SK-N-SH (cell line): ENCODE results near the gene PARP16. TPM values are rescaled to one million over a fixed set of nuclear protein-coding genes. Genes with fewer than 3 reads are reported as not detected.

Source experiments
- CTCF ChIA-PET: fragments of 300-600, 350-600 bp; formaldehyde crosslinking; extraction: SDS; loops from one replicate; lab custom pipeline; 2021; lab: Yijun Ruan, JAX
- POLR2A ChIA-PET: fragments of 350-600 bp; sonication (Branson Sonifier 250); formaldehyde crosslinking; extraction: SDS; loops from one replicate; lab custom pipeline; 2020; ENCODE audit warnings: antibody characterized with exemption, inconsistent platforms; lab: Yijun Ruan, JAX
- DNase-seq: peaks from one replicate; pipeline ENCODE4 v3.0.0; 2012
- H2AFZ ChIP-seq: fragments of 200-600 bp; sonication (generic); 2 replicates; pipeline ENCODE4 v1.8.1; 2016; ENCODE audit warnings: antibody characterized with exemption, mild to moderate bottlenecking, low read depth
- H3F3A ChIP-seq: fragments of 200-600 bp; sonication (generic); replicated peaks from 2 replicates; pipeline ENCODE3; 2016; ENCODE audit warnings: antibody characterized with exemption, mild to moderate bottlenecking; ENCODE audit not compliant: insufficient read depth
- H3K27ac ChIP-seq, 2 experiments: fragments of 200-500 bp in 1 of 2; fragments of 200-600 bp in 1 of 2; sonication (Bioruptor generic) in 1 of 2; sonication (generic), shearing (Covaris generic) in 1 of 2; 2 replicates each; pipeline versions ENCODE4 v1.5.1 to v1.6.1; 2014 to 2016; ENCODE audit warnings: low read depth in 2 of 2, inconsistent platforms in 1 of 2, low read length in 1 of 2, mild to moderate bottlenecking in 1 of 2, mixed read lengths in 1 of 2
- H3K27me3 ChIP-seq: fragments of 200-600 bp; sonication (generic), shearing (Covaris generic); 2 replicates; pipeline ENCODE4 v1.6.1; 2016; ENCODE audit warnings: mixed run types; ENCODE audit not compliant: insufficient read depth
- H3K36me3 ChIP-seq, 2 experiments: fragments of 200-500 bp in 1 of 2; fragments of 200-600 bp in 1 of 2; sonication (Bioruptor generic) in 1 of 2; sonication (generic) in 1 of 2; replicated peaks in 1 of 2; 2 replicates each; pipeline versions ENCODE3 to v1.5.1; 2014 to 2016; ENCODE audit warnings: low read length in 1 of 2, mild to moderate bottlenecking in 1 of 2; ENCODE audit not compliant: insufficient read depth in 2 of 2, control insufficient read depth in 1 of 2
- H3K4me1 ChIP-seq, 2 experiments: fragments of 200-500 bp in 1 of 2; fragments of 200-600 bp in 1 of 2; sonication (Bioruptor generic) in 1 of 2; sonication (generic), shearing (Covaris generic) in 1 of 2; 2 replicates each; pipeline versions ENCODE4 v1.5.1 to v1.6.1; 2014 to 2016; ENCODE audit warnings: low read depth in 1 of 2, low read length in 1 of 2, mixed run types in 1 of 2; ENCODE audit not compliant: insufficient read depth in 2 of 2, control insufficient read depth in 1 of 2
- H3K4me2 ChIP-seq: fragments of 200-600 bp; sonication (generic), shearing (Covaris generic); 2 replicates; pipeline ENCODE4 v1.6.1; 2017; ENCODE audit warnings: mixed run types
- H3K4me3 ChIP-seq, 2 experiments: fragments of 200-500 bp in 1 of 2; fragments of 200-600 bp in 1 of 2; sonication (Bioruptor generic) in 1 of 2; sonication (generic), shearing (Covaris generic) in 1 of 2; 2 replicates each; pipeline versions ENCODE4 v1.5.1 to v1.8.1; 2014 to 2016; ENCODE audit warnings: low read depth in 2 of 2, inconsistent platforms in 1 of 2, low read length in 1 of 2, mild to moderate bottlenecking in 1 of 2, mixed read lengths in 1 of 2, moderate library complexity in 1 of 2
- H3K79me2 ChIP-seq: fragments of 200-600 bp; sonication (generic); 2 replicates; pipeline ENCODE4 v1.8.1; 2017; ENCODE audit warnings: mild to moderate bottlenecking; ENCODE audit not compliant: insufficient read depth
- H3K9ac ChIP-seq: fragments of 200-600 bp; sonication (generic); 2 replicates; pipeline ENCODE4 v1.6.1; 2017; ENCODE audit warnings: mixed run types
- H3K9me2 ChIP-seq: fragments of 200-600 bp; sonication (generic); 2 replicates; pipeline ENCODE4 v1.6.1; 2017; ENCODE audit warnings: mixed run types
- H3K9me3 ChIP-seq: fragments of 200-600 bp; sonication (generic); 2 replicates; pipeline ENCODE4 v1.6.1; 2017; ENCODE audit warnings: mixed run types, mild to moderate bottlenecking, moderate library complexity
- H4K20me1 ChIP-seq: fragments of 200-600 bp; sonication (generic); 2 replicates; pipeline ENCODE4 v1.6.1; 2017; ENCODE audit warnings: mild to moderate bottlenecking, mixed run types; ENCODE audit not compliant: insufficient read depth
- CHD2 ChIP-seq: fragments of 150-350 bp; IDR thresholded peaks from 2 replicates; pipeline ENCODE4 v1.6.1; 2018; ENCODE audit warnings: low read length; ENCODE audit not compliant: partially characterized antibody
- EP300 ChIP-seq, 2 experiments: IDR thresholded peaks; 2 replicates each; pipeline versions ENCODE4 v1.4.0 to v1.6.1; 2012; ENCODE audit warnings: borderline replicate concordance in 1 of 2, low read depth in 1 of 2, low read length in 1 of 2
- EZH2phosphoT487 ChIP-seq: fragments of 200-600 bp; sonication (generic); IDR thresholded peaks from 2 replicates; pipeline ENCODE4 v1.6.1; 2017; ENCODE audit warnings: low read depth, mixed run types, mild to moderate bottlenecking, antibody characterized with exemption, moderate library complexity, borderline replicate concordance
- FOSL2 ChIP-seq: IDR thresholded peaks from 2 replicates; pipeline ENCODE4 v1.4.0; 2012; ENCODE audit warnings: low read depth, mild to moderate bottlenecking, moderate library complexity, borderline replicate concordance
- FOXM1 ChIP-seq: IDR thresholded peaks from 2 replicates; pipeline ENCODE4 v1.4.0; 2012; ENCODE audit warnings: low read depth, mild to moderate bottlenecking
- GATA2 ChIP-seq: sonication (generic); formaldehyde crosslinking; IDR thresholded peaks from 2 replicates; pipeline ENCODE4 v1.5.0; 2020; ENCODE audit warnings: mild to moderate bottlenecking, missing genetic modification reagents
- JUND ChIP-seq: IDR thresholded peaks from 2 replicates; pipeline ENCODE4 v1.4.0; 2012
- MXI1 ChIP-seq: IDR thresholded peaks from 2 replicates; pipeline ENCODE4 v1.6.1; 2012; ENCODE audit warnings: mild to moderate bottlenecking, low read depth, low read length, improper control_type of control experiment
- POLR2AphosphoS5 ChIP-seq: IDR thresholded peaks from 2 replicates; pipeline ENCODE4 v1.6.1; 2012; ENCODE audit warnings: low read depth, low read length
- RAD21 ChIP-seq: IDR thresholded peaks from 2 replicates; pipeline ENCODE4 v1.6.1; 2012; ENCODE audit warnings: mild to moderate bottlenecking, low read length
- RCOR1 ChIP-seq: fragments of 150-350 bp; IDR thresholded peaks from 2 replicates; pipeline ENCODE4 v1.6.1; 2017; ENCODE audit warnings: antibody characterized with exemption, low read length
- RFX5 ChIP-seq: IDR thresholded peaks from 2 replicates; pipeline ENCODE4 v1.6.1; 2012; ENCODE audit warnings: mild to moderate bottlenecking, improper control_type of control experiment, low read length
- RXRA ChIP-seq: IDR thresholded peaks from 2 replicates; pipeline ENCODE4 v1.4.0; 2012; ENCODE audit warnings: low read depth, mild to moderate bottlenecking, borderline replicate concordance
- SMC3 ChIP-seq: IDR thresholded peaks from 2 replicates; pipeline ENCODE4 v1.6.1; 2012; ENCODE audit warnings: low read depth, low read length, improper control_type of control experiment
- TAF1 ChIP-seq: IDR thresholded peaks from 2 replicates; pipeline ENCODE4 v1.6.1; 2012; ENCODE audit warnings: low read depth, mild to moderate bottlenecking, low read length, moderate library complexity, borderline replicate concordance
- TEAD4 ChIP-seq: IDR thresholded peaks from 2 replicates; pipeline ENCODE4 v1.4.0; 2012; ENCODE audit warnings: mild to moderate bottlenecking, borderline replicate concordance; ENCODE audit not compliant: insufficient read depth
- USF1 ChIP-seq: IDR thresholded peaks from 2 replicates; pipeline ENCODE4 v1.4.0; 2012; ENCODE audit warnings: low read depth, borderline replicate concordance
- USF2 ChIP-seq: fragments of 150-350 bp; IDR thresholded peaks from 2 replicates; pipeline ENCODE4 v1.6.1; 2017; ENCODE audit warnings: antibody characterized with exemption, low read length, low read depth, borderline replicate concordance
- WGBS: methylation state at CpG from one replicate; pipeline ENCODE4 v1.1.6; 2017; ENCODE audit warnings: low lambda C conversion rate; 5-methylcytosine and 5-hydroxymethylcytosine counted together
- polyA plus RNA-seq, 3 experiments: library from polyadenylated mRNA; depleted of rRNA; stranded (reverse); fragments of >200 nt; gene quantifications; 2 replicates each; pipeline ENCODE4 v1.2.3, GENCODE V29; 2012
- TF ChIP-seq, protein P1 (sequence below): IDR thresholded peaks from 2 replicates; pipeline ENCODE4; 2012
- TF ChIP-seq, protein P2 (sequence below): IDR thresholded peaks from 2 replicates; pipeline ENCODE4 v1.4.0; 2012; ENCODE audit warnings: low read depth, borderline replicate concordance
- TF ChIP-seq, protein P3 (sequence below): fragments of 200-600 bp; sonication (generic); IDR thresholded peaks from 2 replicates; pipeline ENCODE4 v1.6.1; 2017; ENCODE audit warnings: antibody characterized with exemption, mild to moderate bottlenecking, moderate library complexity
- TF ChIP-seq, protein P4 (sequence below): IDR thresholded peaks from 2 replicates; pipeline ENCODE4 v1.4.0; 2012; ENCODE audit warnings: low read depth
- TF ChIP-seq, protein P5 (sequence below): fragments of 150-350 bp; IDR thresholded peaks from 2 replicates; pipeline ENCODE4 v1.6.1; 2016; ENCODE audit warnings: mild to moderate bottlenecking, low read depth, low read length

PARP16 gene
- polyA plus RNA-seq, 1 of the 3 experiments (the other 2 are of a cell fraction), result 6.3 TPM

DNA sequence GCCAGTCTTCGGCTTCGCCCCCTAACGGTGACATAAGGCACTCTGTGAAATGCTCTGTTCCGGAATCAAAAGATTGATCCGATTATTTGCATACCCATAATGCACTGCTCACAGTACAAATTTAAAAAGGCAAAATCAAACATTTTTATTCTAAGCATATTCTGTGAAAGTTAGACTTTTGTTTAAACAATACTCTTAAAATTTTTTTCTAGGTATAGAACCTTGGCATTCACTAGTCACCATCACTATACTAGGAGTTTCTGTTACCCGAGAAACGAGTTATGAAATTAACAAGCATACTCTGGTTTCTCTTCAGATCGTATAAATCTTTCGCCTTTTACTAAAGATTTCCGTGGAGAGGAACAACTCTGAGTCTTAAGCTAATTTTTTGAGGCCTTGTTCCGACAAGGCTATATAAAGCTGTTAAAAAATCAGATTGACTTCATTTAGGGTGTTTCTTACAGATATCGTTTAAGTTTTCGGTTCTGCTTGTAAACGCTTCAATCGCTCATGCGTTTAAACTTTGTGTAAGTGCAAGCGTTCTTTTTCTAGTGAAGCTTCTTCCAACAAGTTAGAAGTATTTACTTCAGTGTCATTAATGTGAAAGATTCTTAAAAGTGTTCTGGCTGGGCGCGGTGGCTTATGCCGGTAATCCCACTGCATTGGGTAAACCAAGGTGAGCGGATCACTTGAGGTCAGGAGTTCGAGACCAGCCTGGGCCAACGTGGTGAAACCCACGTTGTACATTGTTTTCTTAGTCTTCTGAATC, 17.9 kb upstream of the PARP16 start, which contains the start of gene RNU5B-1:
RNU5B-1 (plus strand) TSS at position 297 of the 769 bp plus-strand sequence.
- ChIA-PET CTCF (interaction anchor here (0.6 to 3.4 kb wide), 11 partner anchors 9 to 169 kb away, joined by 3 to 18 read pairs (median 4); no protein-coding TSS in a partner anchor), POLR2A (interaction anchor here (0.7 to 1.4 kb wide), 16 partner anchors 8 to 225 kb away, joined by 3 to 23 read pairs (median 6); partner anchors contain the start of genes CLPX, HACD3, PARP16 and PDCD7)
- Histone ChIP-seq H3K9me2 (no peaks in the 10 kb centered on the region), H3K4me2 (peak within 1 kb of the TSS; percentile 85), H3K9me3 (no peaks in the 10 kb centered on the region), H3K4me1 (peaks cover 8 to 10% of the 10 kb centered on the region in 2 experiments; a peak in 2 of 4 replicates), H3K27ac (peak within 1 kb of the TSS; percentile 89 to 95), H3K36me3 (no peaks in the 10 kb centered on the region), H3K27me3 (no peaks in the 10 kb centered on the region), H3K79me2 (no peaks in the 10 kb centered on the region), H3K9ac (peak within 1 kb of the TSS; percentile 86), H3F3A (peaks cover 30% of the 10 kb centered on the region), H2AFZ (peak within 1 kb of the TSS; percentile 94), H4K20me1 (peaks cover 4% of the 10 kb centered on the region; the same call in 1 of the 2 replicates), H3K4me3 (peak within 1 kb of the TSS; percentile 44 to 56)
- WGBS, result under 1% methylated on average over 24 of the region's 24 CpGs
- DNase-seq, result peak; percentile 81
- TF ChIP-seq, protein P1, sequence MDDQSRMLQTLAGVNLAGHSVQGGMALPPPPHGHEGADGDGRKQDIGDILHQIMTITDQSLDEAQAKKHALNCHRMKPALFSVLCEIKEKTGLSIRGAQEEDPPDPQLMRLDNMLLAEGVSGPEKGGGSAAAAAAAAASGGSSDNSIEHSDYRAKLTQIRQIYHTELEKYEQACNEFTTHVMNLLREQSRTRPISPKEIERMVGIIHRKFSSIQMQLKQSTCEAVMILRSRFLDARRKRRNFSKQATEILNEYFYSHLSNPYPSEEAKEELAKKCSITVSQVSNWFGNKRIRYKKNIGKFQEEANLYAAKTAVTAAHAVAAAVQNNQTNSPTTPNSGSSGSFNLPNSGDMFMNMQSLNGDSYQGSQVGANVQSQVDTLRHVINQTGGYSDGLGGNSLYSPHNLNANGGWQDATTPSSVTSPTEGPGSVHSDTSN, result peak; percentile 76
- TF ChIP-seq, protein P2, sequence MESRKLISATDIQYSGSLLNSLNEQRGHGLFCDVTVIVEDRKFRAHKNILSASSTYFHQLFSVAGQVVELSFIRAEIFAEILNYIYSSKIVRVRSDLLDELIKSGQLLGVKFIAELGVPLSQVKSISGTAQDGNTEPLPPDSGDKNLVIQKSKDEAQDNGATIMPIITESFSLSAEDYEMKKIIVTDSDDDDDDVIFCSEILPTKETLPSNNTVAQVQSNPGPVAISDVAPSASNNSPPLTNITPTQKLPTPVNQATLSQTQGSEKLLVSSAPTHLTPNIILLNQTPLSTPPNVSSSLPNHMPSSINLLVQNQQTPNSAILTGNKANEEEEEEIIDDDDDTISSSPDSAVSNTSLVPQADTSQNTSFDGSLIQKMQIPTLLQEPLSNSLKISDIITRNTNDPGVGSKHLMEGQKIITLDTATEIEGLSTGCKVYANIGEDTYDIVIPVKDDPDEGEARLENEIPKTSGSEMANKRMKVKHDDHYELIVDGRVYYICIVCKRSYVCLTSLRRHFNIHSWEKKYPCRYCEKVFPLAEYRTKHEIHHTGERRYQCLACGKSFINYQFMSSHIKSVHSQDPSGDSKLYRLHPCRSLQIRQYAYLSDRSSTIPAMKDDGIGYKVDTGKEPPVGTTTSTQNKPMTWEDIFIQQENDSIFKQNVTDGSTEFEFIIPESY, result peak; percentile 95
- 0 out of 2 replicates have a peak, but pooled peaks have one; percentile 17 for TF ChIP-seq MXI1
- TF ChIP-seq GATA2 (CRISPR knock-in tag), result no peak; the same call in 1 of the 2 replicates
- TF ChIP-seq, protein P3, sequence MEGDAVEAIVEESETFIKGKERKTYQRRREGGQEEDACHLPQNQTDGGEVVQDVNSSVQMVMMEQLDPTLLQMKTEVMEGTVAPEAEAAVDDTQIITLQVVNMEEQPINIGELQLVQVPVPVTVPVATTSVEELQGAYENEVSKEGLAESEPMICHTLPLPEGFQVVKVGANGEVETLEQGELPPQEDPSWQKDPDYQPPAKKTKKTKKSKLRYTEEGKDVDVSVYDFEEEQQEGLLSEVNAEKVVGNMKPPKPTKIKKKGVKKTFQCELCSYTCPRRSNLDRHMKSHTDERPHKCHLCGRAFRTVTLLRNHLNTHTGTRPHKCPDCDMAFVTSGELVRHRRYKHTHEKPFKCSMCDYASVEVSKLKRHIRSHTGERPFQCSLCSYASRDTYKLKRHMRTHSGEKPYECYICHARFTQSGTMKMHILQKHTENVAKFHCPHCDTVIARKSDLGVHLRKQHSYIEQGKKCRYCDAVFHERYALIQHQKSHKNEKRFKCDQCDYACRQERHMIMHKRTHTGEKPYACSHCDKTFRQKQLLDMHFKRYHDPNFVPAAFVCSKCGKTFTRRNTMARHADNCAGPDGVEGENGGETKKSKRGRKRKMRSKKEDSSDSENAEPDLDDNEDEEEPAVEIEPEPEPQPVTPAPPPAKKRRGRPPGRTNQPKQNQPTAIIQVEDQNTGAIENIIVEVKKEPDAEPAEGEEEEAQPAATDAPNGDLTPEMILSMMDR, result peak; percentile 87
- TF ChIP-seq EZH2phosphoT487, result no peak
- no peak; the same call in 1 of the 2 replicates for TF ChIP-seq RAD21
- peak; percentile 29; the same call in 1 of the 2 replicates for TF ChIP-seq SMC3
- peak; percentile 40; the same call in 1 of the 2 replicates for TF ChIP-seq RCOR1
- TF ChIP-seq RXRA, result peak; percentile 53; the same call in 1 of the 2 replicates
- TF ChIP-seq, protein P4, sequence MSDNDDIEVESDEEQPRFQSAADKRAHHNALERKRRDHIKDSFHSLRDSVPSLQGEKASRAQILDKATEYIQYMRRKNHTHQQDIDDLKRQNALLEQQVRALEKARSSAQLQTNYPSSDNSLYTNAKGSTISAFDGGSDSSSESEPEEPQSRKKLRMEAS, result no peak
- peak; percentile 72 for TF ChIP-seq TAF1
- no peak for TF ChIP-seq USF2
- peak; percentile 89 for TF ChIP-seq JUND
- TF ChIP-seq, protein P5, sequence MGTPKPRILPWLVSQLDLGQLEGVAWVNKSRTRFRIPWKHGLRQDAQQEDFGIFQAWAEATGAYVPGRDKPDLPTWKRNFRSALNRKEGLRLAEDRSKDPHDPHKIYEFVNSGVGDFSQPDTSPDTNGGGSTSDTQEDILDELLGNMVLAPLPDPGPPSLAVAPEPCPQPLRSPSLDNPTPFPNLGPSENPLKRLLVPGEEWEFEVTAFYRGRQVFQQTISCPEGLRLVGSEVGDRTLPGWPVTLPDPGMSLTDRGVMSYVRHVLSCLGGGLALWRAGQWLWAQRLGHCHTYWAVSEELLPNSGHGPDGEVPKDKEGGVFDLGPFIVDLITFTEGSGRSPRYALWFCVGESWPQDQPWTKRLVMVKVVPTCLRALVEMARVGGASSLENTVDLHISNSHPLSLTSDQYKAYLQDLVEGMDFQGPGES, result no peak
- peak; percentile 27 to 81; a peak in 3 of 4 replicates for TF ChIP-seq EP300 (IDR thresholded peaks at IDR 0.05; ENCODE audit: borderline replicate concordance in 1 of 2, low read depth in 1 of 2, low read length in 1 of 2)
- no peak for TF ChIP-seq USF1
- TF ChIP-seq TEAD4, result peak; percentile 86; the same call in 1 of the 2 replicates
- TF ChIP-seq FOSL2, result peak; percentile 48; the same call in 1 of the 2 replicates
- no peak; the same call in 1 of the 2 replicates for TF ChIP-seq FOXM1
- peak; percentile 100 for TF ChIP-seq POLR2AphosphoS5
- TF ChIP-seq RFX5, result no peak
- TF ChIP-seq CHD2, result peak; percentile 82
